WTC11 (cell line): ENCODE measurements around the gene TACC2. TPM values are rescaled to one million over a fixed set of nuclear protein-coding genes. Genes with fewer than 3 reads are reported as not detected.
A peak's percentile ranks its signal among the peaks of the same experiment; 100 is the strongest.

Experiments
- ATAC-seq: fragments of 200-7000 bp; cut with Tn5 transposase; 2 replicates; pipeline ENCODE4 v1.10.0; 2021; ENCODE audit warnings: mild to moderate bottlenecking, moderate library complexity
- CTCF ChIA-PET: fragments of 300-600 bp; sonication (Branson Sonifier 250); formaldehyde crosslinking; loops from one replicate; lab custom pipeline; 2021; ENCODE audit warnings: antibody characterized with exemption; lab: Charles Lee
- POLR2A ChIA-PET: fragments of 350-600 bp; sonication (Branson Sonifier 250); formaldehyde crosslinking; loops from one replicate; lab custom pipeline; 2021; ENCODE audit warnings: antibody characterized with exemption; lab: Charles Lee
- DNase-seq: peaks from one replicate; pipeline ENCODE4 v3.0.0; 2021; ENCODE audit warnings: low spot score
- H3K27ac Mint-ChIP-seq: 2 replicates; pipeline ENCODE4 v1.8.0; 2021; ENCODE audit warnings: mixed read lengths
- H3K27me3 Mint-ChIP-seq: 2 replicates; pipeline ENCODE4 v1.8.0; 2021; ENCODE audit warnings: low read depth, mild to moderate bottlenecking, moderate library complexity, mixed read lengths
- H3K36me3 Mint-ChIP-seq: 2 replicates; pipeline ENCODE4 v1.8.0; 2021; ENCODE audit warnings: mixed read lengths
- H3K4me1 Mint-ChIP-seq: 2 replicates; pipeline ENCODE4 v1.8.0; 2022; ENCODE audit warnings: mixed read lengths
- H3K4me3 Mint-ChIP-seq: 2 replicates; pipeline ENCODE4 v1.8.0; 2021; ENCODE audit warnings: mild to moderate bottlenecking, moderate library complexity, mixed read lengths
- H3K9me3 Mint-ChIP-seq: 2 replicates; pipeline ENCODE4 v1.8.0; 2021; ENCODE audit warnings: mixed read lengths
- CREM ChIP-seq: sonication (generic); formaldehyde crosslinking; IDR thresholded peaks from 2 replicates; pipeline ENCODE4 v1.8.1; 2022; ENCODE audit warnings: mild to moderate bottlenecking, missing genetic modification reagents, moderate library complexity
- EMX1 ChIP-seq: fragments of 250-450 bp; sonication (Bioruptor Pico); IDR thresholded peaks from 2 replicates; pipeline ENCODE4 v1.8.0; 2021; ENCODE audit warnings: mild to moderate bottlenecking
- FOXP1 ChIP-seq: sonication (generic); formaldehyde crosslinking; IDR thresholded peaks from 2 replicates; pipeline ENCODE4 v1.8.0; 2022; ENCODE audit warnings: missing genetic modification reagents, mild to moderate bottlenecking, moderate library complexity, borderline replicate concordance
- GTF2I ChIP-seq: fragments of 250-450 bp; sonication (Bioruptor Pico); conservative IDR thresholded peaks from 2 replicates; pipeline ENCODE4 v1.4.0; 2021; ENCODE audit warnings: mild to moderate bottlenecking
- JAZF1 ChIP-seq: fragments of 250-450 bp; sonication (Bioruptor Pico); IDR thresholded peaks from 2 replicates; pipeline ENCODE4 v1.9.0; 2021; ENCODE audit warnings: moderate library complexity, mild to moderate bottlenecking, inconsistent platforms
- NFE2L1 ChIP-seq: sonication (generic); formaldehyde crosslinking; IDR thresholded peaks from 2 replicates; pipeline ENCODE4 v1.8.1; 2023; ENCODE audit warnings: missing genetic modification reagents
- ZNF121 ChIP-seq: sonication (generic); formaldehyde crosslinking; IDR thresholded peaks from 2 replicates; pipeline ENCODE4 v1.8.0; 2023; ENCODE audit warnings: missing genetic modification reagents
- ZNF219 ChIP-seq: sonication (generic); formaldehyde crosslinking; IDR thresholded peaks from 2 replicates; pipeline ENCODE4 v1.8.0; 2023; ENCODE audit warnings: missing genetic modification reagents, mild to moderate bottlenecking, borderline replicate concordance
- ZNF281 ChIP-seq: sonication (generic); formaldehyde crosslinking; IDR thresholded peaks from 2 replicates; pipeline ENCODE4 v1.8.0; 2023; ENCODE audit warnings: mild to moderate bottlenecking, missing genetic modification reagents
- ZNF512 ChIP-seq: sonication (generic); formaldehyde crosslinking; IDR thresholded peaks from 2 replicates; pipeline ENCODE4 v1.8.1; 2022; ENCODE audit warnings: missing genetic modification reagents, borderline replicate concordance
- total RNA-seq: library from RNA; stranded (reverse); gene quantifications from 3 replicates; pipeline ENCODE4 v1.2.3, GENCODE V29; 2021
- TF ChIP-seq, protein P1 (sequence below): fragments of 250-450 bp; sonication (Bioruptor Pico); IDR thresholded peaks from 2 replicates; pipeline ENCODE4 v1.9.0; 2021; ENCODE audit warnings: mild to moderate bottlenecking, borderline replicate concordance
- TF ChIP-seq, protein P2 (sequence below): sonication (generic); formaldehyde crosslinking; IDR thresholded peaks from 2 replicates; pipeline ENCODE4 v1.8.1; 2023; ENCODE audit warnings: mild to moderate bottlenecking, missing genetic modification reagents, moderate library complexity
- TF ChIP-seq, protein P3 (sequence below): sonication (generic); formaldehyde crosslinking; IDR thresholded peaks from 2 replicates; pipeline ENCODE4 v1.8.1; 2022; ENCODE audit warnings: low read depth, mild to moderate bottlenecking, moderate library complexity, missing genetic modification reagents, borderline replicate concordance
- TF ChIP-seq, protein P4 (sequence below): fragments of 200-600 bp; IDR thresholded peaks from 2 replicates; pipeline ENCODE4 v1.8.0; 2022; ENCODE audit warnings: antibody characterized with exemption

Gene TACC2
- total RNA-seq, 1 experiment from 2014 or later, result 28.9 TPM

GRCh38 chr10:122148876-122149560 is 160.1 kb downstream of the TACC2 start (continued):
- TF ChIP-seq, protein P1, sequence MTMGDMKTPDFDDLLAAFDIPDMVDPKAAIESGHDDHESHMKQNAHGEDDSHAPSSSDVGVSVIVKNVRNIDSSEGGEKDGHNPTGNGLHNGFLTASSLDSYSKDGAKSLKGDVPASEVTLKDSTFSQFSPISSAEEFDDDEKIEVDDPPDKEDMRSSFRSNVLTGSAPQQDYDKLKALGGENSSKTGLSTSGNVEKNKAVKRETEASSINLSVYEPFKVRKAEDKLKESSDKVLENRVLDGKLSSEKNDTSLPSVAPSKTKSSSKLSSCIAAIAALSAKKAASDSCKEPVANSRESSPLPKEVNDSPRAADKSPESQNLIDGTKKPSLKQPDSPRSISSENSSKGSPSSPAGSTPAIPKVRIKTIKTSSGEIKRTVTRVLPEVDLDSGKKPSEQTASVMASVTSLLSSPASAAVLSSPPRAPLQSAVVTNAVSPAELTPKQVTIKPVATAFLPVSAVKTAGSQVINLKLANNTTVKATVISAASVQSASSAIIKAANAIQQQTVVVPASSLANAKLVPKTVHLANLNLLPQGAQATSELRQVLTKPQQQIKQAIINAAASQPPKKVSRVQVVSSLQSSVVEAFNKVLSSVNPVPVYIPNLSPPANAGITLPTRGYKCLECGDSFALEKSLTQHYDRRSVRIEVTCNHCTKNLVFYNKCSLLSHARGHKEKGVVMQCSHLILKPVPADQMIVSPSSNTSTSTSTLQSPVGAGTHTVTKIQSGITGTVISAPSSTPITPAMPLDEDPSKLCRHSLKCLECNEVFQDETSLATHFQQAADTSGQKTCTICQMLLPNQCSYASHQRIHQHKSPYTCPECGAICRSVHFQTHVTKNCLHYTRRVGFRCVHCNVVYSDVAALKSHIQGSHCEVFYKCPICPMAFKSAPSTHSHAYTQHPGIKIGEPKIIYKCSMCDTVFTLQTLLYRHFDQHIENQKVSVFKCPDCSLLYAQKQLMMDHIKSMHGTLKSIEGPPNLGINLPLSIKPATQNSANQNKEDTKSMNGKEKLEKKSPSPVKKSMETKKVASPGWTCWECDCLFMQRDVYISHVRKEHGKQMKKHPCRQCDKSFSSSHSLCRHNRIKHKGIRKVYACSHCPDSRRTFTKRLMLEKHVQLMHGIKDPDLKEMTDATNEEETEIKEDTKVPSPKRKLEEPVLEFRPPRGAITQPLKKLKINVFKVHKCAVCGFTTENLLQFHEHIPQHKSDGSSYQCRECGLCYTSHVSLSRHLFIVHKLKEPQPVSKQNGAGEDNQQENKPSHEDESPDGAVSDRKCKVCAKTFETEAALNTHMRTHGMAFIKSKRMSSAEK, result no peak

GRCh38 chr10:122149561-122150505 is 160.9 kb downstream of the TACC2 start:
- ChIA-PET POLR2A (no interaction called here), CTCF (interaction anchor here (0.6 to 2.0 kb wide), 5 partner anchors 10 to 149 kb away, joined by 3 to 8 read pairs (median 4); no protein-coding TSS in a partner anchor)
- DNase-seq, result no peak
- no peaks in the 10 kb centered on the region for H3K27me3 Mint-ChIP-seq
- H3K4me1 Mint-ChIP-seq, result peaks cover 31% of the 10 kb centered on the region
- peaks cover 16% of the 10 kb centered on the region for H3K36me3 Mint-ChIP-seq
- TF ChIP-seq EMX1 (CRISPR knock-in tag) (no peak), ZNF121 (CRISPR knock-in tag) (no peak), ZNF512 (CRISPR knock-in tag) (no peak), JAZF1 (no peak), GTF2I (no peak), ZNF281 (CRISPR knock-in tag) (no peak), CREM (no peak), ZNF219 (CRISPR knock-in tag) (no peak), NFE2L1 (CRISPR knock-in tag) (no peak), FOXP1 (CRISPR knock-in tag) (no peak)
- TF ChIP-seq, protein P2, sequence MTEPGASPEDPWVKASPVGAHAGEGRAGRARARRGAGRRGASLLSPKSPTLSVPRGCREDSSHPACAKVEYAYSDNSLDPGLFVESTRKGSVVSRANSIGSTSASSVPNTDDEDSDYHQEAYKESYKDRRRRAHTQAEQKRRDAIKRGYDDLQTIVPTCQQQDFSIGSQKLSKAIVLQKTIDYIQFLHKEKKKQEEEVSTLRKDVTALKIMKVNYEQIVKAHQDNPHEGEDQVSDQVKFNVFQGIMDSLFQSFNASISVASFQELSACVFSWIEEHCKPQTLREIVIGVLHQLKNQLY (CRISPR knock-in tag), result no peak
- TF ChIP-seq, protein P3, sequence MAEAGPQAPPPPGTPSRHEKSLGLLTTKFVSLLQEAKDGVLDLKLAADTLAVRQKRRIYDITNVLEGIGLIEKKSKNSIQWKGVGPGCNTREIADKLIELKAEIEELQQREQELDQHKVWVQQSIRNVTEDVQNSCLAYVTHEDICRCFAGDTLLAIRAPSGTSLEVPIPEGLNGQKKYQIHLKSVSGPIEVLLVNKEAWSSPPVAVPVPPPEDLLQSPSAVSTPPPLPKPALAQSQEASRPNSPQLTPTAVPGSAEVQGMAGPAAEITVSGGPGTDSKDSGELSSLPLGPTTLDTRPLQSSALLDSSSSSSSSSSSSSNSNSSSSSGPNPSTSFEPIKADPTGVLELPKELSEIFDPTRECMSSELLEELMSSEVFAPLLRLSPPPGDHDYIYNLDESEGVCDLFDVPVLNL (CRISPR knock-in tag), result no peak
- TF ChIP-seq, protein P4, sequence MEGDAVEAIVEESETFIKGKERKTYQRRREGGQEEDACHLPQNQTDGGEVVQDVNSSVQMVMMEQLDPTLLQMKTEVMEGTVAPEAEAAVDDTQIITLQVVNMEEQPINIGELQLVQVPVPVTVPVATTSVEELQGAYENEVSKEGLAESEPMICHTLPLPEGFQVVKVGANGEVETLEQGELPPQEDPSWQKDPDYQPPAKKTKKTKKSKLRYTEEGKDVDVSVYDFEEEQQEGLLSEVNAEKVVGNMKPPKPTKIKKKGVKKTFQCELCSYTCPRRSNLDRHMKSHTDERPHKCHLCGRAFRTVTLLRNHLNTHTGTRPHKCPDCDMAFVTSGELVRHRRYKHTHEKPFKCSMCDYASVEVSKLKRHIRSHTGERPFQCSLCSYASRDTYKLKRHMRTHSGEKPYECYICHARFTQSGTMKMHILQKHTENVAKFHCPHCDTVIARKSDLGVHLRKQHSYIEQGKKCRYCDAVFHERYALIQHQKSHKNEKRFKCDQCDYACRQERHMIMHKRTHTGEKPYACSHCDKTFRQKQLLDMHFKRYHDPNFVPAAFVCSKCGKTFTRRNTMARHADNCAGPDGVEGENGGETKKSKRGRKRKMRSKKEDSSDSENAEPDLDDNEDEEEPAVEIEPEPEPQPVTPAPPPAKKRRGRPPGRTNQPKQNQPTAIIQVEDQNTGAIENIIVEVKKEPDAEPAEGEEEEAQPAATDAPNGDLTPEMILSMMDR, result no peak
- TF ChIP-seq, all 79 proteins: peak for 0
- ATAC-seq, result peak; percentile 27; the same call in 1 of the 2 replicates
- Mint-ChIP-seq H3K9me3 (peaks cover 12% of the 10 kb centered on the region), H3K27ac (peak overlapping the region; percentile 53; the same call in 1 of the 2 replicates), H3K4me3 (no peak overlapping the region)
